HUES48 (cell line): ENCODE results near the gene EXT2.

Experiments
- H3K27ac ChIP-seq: one replicate; pipeline ENCODE4 v1.7.0; 2013; ENCODE audit warnings: low read depth, low read length, inconsistent platforms
- H3K27me3 ChIP-seq: 2 replicates; pipeline ENCODE4 v1.6.1; 2013; ENCODE audit warnings: mild to moderate bottlenecking, low read length; ENCODE audit not compliant: control insufficient read depth, insufficient read depth
- H3K36me3 ChIP-seq: 2 replicates; pipeline ENCODE4 v1.6.1; 2013; ENCODE audit warnings: low read length; ENCODE audit not compliant: control insufficient read depth, insufficient read depth
- H3K4me1 ChIP-seq: 2 replicates; pipeline ENCODE4 v1.6.1; 2013; ENCODE audit warnings: mild to moderate bottlenecking, low read length; ENCODE audit not compliant: control insufficient read depth, insufficient read depth
- H3K4me3 ChIP-seq: 2 replicates; pipeline ENCODE4 v1.5.1; 2013; ENCODE audit warnings: mild to moderate bottlenecking, low read depth, low read length
- H3K9ac ChIP-seq: 2 replicates; pipeline ENCODE4 v1.6.1; 2013; ENCODE audit warnings: mild to moderate bottlenecking, low read depth, low read length, moderate library complexity
- H3K9me3 ChIP-seq: 2 replicates; pipeline ENCODE4 v1.6.1; 2013; ENCODE audit warnings: low read length; ENCODE audit not compliant: control insufficient read depth, insufficient read depth

The EXT2 gene

DNA sequence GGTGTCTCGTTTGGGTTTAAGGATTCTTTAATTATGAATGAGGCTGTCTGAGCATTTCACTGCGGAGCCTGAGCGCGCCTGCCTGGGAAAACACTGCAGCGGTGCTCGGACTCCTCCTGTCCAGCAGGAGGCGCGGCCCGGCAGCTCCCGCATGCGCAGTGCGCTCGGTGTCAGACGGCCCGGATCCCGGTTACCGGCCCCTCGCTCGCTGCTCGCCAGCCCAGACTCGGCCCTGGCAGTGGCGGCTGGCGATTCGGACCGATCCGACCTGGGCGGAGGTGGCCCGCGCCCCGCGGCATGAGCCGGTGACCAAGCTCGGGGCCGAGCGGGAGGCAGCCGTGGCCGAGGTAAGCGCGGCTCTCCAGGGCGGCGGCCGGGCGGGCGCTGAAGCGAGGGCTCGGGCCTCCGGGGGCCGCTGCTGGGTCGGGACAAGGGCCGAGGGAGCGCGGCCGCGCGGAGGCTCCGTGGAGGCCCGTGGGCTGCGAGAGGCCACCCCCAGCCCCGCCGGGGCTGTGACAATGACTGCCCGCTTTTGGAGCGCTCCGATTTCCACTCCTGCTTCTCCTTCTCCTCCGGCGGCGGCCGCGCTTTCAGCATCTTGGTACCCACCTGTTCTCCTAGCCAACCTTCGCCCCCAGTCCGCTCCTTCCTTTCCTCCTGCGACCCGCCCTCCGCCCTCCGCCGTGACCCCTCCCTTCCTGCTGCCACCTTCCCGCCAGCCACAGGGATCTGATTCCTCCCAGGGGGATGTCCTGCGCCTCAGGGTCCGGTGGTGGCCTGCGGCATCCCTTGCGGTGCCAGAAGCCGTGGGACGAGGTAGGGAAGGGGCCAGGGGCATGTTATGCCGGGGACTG lies at the start of gene EXT2:
TSS of gene EXT2 (plus strand) at position 173 of the 854 bp plus-strand sequence. CDS start 12,035 bp downstream, outside the sequence.
- Histone ChIP-seq H3K9me3 (no peaks in the 10 kb centered on the region), H3K4me1 (peaks cover 5% of the 10 kb centered on the region; the same call in 1 of the 2 replicates), H3K27ac (peak within 1 kb of the TSS; percentile 15), H3K9ac (peak within 1 kb of the TSS; percentile 18; the same call in 1 of the 2 replicates), H3K36me3 (no peaks in the 10 kb centered on the region), H3K27me3 (no peaks in the 10 kb centered on the region; the same call in 1 of the 2 replicates), H3K4me3 (peak within 1 kb of the TSS; percentile 82)

GRCh38 chr11:44046182-44046581 lies 49.3 kb upstream of the EXT2 start:
- no peaks in the 10 kb centered on the region for H3K27me3 ChIP-seq
- no peaks in the 10 kb centered on the region for H3K36me3 ChIP-seq
- H3K27ac ChIP-seq = no peak overlapping the region
- H3K9ac ChIP-seq = no peak overlapping the region
- no peak overlapping the region for H3K4me3 ChIP-seq
- H3K9me3 ChIP-seq = no peaks in the 10 kb centered on the region; the same call in 1 of the 2 replicates
- no peaks in the 10 kb centered on the region for H3K4me1 ChIP-seq

DNA sequence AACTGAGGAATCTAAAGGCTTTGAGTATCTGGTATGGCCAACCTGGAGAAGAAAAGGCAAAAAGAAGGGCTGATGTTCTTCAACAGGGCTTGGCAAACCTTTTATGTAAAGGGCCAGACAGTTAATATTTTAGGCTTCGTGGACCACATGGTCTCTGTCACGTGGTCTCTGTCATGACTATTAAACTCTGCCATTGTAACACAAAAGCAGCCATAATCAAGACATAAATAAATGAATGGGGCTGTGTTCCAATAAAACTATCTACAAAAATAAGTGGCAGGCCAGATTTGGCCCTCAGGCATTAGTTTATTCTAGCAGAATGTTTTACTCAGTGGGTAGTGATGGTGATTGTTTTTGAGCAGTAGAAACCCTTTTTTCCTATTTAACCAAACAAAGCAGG lies 48.2 kb upstream of the EXT2 start:
- Histone ChIP-seq H3K4me3 (no peak overlapping the region), H3K27me3 (no peaks in the 10 kb centered on the region), H3K4me1 (no peaks in the 10 kb centered on the region), H3K9ac (no peak overlapping the region), H3K36me3 (no peaks in the 10 kb centered on the region), H3K27ac (no peak overlapping the region), H3K9me3 (no peaks in the 10 kb centered on the region)

DNA sequence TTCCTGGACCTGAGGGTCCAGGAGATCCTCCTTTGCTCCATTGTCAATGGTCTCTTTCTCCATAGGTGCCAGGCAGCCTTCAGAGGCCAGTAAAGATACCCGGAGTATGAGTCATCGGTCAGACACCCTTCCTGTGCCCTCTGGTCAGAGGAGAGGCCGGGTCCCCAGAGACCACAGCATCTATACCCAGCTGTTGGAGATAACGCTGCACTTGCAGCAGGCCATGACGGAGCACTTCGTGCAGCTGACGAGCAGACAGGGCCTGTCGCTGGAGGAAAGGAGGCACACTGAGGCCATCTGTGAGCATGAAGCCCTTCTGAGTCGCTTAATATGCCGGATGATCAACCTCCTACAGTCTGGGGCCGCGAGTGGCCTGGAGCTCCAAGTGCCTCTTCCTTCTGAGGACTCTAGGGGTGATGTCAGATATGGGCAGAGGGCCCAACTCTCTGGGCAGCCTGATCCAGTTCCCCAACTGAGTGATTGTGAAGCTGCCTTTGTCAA lies 47.5 kb upstream of the EXT2 start, which contains the start of gene ACCSL:
TSS of gene ACCSL (plus strand) at position 51 of the 501 bp plus-strand sequence. CDS start at position 107, 56 bp downstream.
- H3K9ac ChIP-seq = no peak within 1 kb of the TSS
- H3K4me3 ChIP-seq = no peak within 1 kb of the TSS
- no peaks in the 10 kb centered on the region for H3K27me3 ChIP-seq
- no peak within 1 kb of the TSS for H3K27ac ChIP-seq
- no peaks in the 10 kb centered on the region for H3K9me3 ChIP-seq
- H3K4me1 ChIP-seq = no peaks in the 10 kb centered on the region
- H3K36me3 ChIP-seq = no peaks in the 10 kb centered on the region

GRCh38 chr11:44049832-44050231 lies 45.6 kb upstream of the EXT2 start:
- no peak overlapping the region for H3K27ac ChIP-seq
- H3K9ac ChIP-seq = no peak overlapping the region
- H3K36me3 ChIP-seq = no peaks in the 10 kb centered on the region
- no peaks in the 10 kb centered on the region for H3K27me3 ChIP-seq
- no peaks in the 10 kb centered on the region for H3K9me3 ChIP-seq
- no peaks in the 10 kb centered on the region for H3K4me1 ChIP-seq
- H3K4me3 ChIP-seq = no peak overlapping the region

GRCh38 chr11:44051171-44051570 lies 44.3 kb upstream of the EXT2 start:
- Histone ChIP-seq H3K4me1 (no peaks in the 10 kb centered on the region), H3K27ac (no peak overlapping the region), H3K9ac (no peak overlapping the region), H3K4me3 (no peak overlapping the region), H3K27me3 (no peaks in the 10 kb centered on the region), H3K9me3 (no peaks in the 10 kb centered on the region), H3K36me3 (no peaks in the 10 kb centered on the region)

- Histone ChIP-seq H3K4me1 (no peaks in the 10 kb centered on the region), H3K27me3 (no peaks in the 10 kb centered on the region), H3K36me3 (no peaks in the 10 kb centered on the region), H3K27ac (no peak overlapping the region), H3K9ac (no peak overlapping the region), H3K4me3 (no peak overlapping the region), H3K9me3 (no peaks in the 10 kb centered on the region)
Measured at GRCh38 chr11:44057340-44057739, 38.1 kb upstream of the EXT2 start.

GRCh38 chr11:44058275-44058674 lies 37.2 kb upstream of the EXT2 start:
- Histone ChIP-seq H3K4me3 (no peak overlapping the region), H3K4me1 (no peaks in the 10 kb centered on the region; the same call in 1 of the 2 replicates), H3K9me3 (no peaks in the 10 kb centered on the region), H3K36me3 (no peaks in the 10 kb centered on the region), H3K9ac (no peak overlapping the region), H3K27me3 (no peaks in the 10 kb centered on the region), H3K27ac (no peak overlapping the region)

DNA sequence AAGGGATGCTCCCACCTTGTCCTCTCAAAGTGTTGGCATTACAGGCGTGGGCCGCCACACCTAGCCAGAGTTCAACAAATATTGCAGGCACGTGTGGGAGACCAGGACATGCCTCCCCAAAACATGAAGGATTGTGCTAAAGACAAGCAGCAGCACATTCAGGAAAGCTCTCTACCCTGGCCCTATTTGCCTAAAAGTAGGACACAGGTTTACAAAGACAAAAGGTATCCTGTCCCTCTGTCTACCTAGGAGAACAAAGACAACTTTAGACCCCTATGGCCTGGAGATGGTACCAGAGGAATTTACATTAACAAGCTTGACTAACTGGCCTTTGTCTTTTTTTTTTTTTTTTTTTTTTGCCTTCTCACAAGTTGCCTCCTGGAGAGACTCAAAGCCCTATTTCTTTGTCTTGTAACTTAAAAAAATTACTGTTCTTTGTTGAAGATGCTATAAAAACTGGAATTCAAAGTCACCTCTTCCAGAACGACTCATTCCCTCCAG lies 30.3 kb upstream of the EXT2 start:
- Histone ChIP-seq H3K27ac (peak overlapping the region; percentile 97), H3K9me3 (no peaks in the 10 kb centered on the region), H3K9ac (peak overlapping the region; percentile 73), H3K4me1 (peaks cover 21% of the 10 kb centered on the region), H3K36me3 (no peaks in the 10 kb centered on the region), H3K27me3 (peaks cover 15% of the 10 kb centered on the region), H3K4me3 (peak overlapping the region; percentile 64)

GRCh38 chr11:44065841-44066731 lies 29.4 kb upstream of the EXT2 start, which contains the start of gene ACCS:
TSS of gene ACCS (plus strand) at chr11:44066270. CDS start at chr11:44067628, 1,358 bp downstream.
- Histone ChIP-seq H3K4me3 (peak within 1 kb of the TSS; percentile 64), H3K36me3 (no peaks in the 10 kb centered on the region), H3K27me3 (peaks cover 15% of the 10 kb centered on the region), H3K27ac (peak within 1 kb of the TSS; percentile 97), H3K4me1 (peaks cover 21% of the 10 kb centered on the region), H3K9ac (peak within 1 kb of the TSS; percentile 73), H3K9me3 (no peaks in the 10 kb centered on the region)
